Measurements from ENCODE around the gene P3H2.
"Not testable (repeated sequence)": the region's sequence is repeated elsewhere in the genome, so short reads cannot be mapped to it uniquely, and the experiment has no call there.

DNA sequence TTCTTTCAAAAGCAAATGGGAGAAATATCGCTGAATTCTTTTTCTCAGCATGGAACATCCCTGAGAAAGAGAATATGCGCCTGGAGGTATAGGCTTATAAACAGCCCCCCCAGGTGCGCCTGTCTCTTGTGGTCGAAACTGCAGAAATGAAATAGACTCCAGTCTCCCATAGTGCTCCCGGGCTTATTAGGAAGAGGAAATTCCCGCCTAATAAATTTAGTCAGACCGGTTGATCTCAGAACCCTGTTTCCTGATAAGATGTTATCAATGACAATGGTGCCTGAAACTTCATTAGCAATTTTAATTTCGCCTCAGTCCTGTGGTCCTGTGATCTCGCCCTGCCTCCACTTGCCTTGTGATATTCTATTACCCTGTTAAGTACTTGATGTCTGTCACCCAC, 41.3 kb upstream of the P3H2 start:
- TF ChIP-seq POLR2A (IDR thresholded peaks at IDR 0.05; ENCODE audit: low read depth, low read length); PAX5 (IDR thresholded peaks at IDR 0.05; ENCODE audit: insufficient read depth, low read length, severe bottlenecking); POU2F2 (IDR thresholded peaks at IDR 0.05; ENCODE audit: low read depth, low read length); TAF1 (IDR thresholded peaks at IDR 0.05; ENCODE audit: low read depth, low read length): not testable (repeated sequence)
